T-helper 1 cell (primary cell): ENCODE measurements around the gene JPH4.

ENCODE experiments used
- DNase-seq, 5 donors: peaks; one replicate each; pipeline ENCODE4 v3.0.0-alpha.2; 2012 to 2020

Gene JPH4

DNA sequence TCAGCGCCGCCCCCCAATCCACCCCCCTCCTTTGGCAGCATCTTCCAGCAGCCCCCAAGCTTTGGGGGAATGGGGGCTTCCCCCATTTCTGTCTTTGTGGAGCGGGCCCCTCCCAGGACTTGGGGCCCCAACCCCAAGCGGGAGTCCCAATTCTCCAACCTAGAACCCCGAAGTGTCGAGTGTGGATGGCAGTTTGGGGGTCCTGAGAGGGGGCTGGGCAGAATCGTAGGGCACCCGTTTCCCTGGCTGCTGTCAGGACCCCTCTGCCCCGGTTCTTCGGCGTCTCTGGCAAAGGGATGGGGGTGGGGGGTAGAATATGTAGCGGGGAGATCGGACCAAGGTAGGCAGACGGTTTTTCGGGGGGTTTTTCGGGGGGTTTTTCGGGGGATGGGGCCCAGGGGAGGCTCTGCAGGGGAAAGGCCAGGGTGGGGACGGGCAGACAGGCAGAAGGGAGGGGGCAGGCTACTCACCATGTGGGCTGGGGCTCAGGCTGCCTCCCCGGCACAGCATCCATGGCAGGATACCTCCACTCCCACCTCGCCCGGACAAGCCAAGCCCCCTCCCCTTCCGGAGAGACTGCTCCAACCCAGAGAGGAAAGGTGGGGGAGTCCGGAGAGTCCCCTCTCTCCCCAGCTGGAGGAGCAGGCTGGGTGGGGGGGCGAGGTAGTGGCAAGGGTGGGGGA, 739 bp downstream of the JPH4 start:
- no peak for DNase-seq

DNA sequence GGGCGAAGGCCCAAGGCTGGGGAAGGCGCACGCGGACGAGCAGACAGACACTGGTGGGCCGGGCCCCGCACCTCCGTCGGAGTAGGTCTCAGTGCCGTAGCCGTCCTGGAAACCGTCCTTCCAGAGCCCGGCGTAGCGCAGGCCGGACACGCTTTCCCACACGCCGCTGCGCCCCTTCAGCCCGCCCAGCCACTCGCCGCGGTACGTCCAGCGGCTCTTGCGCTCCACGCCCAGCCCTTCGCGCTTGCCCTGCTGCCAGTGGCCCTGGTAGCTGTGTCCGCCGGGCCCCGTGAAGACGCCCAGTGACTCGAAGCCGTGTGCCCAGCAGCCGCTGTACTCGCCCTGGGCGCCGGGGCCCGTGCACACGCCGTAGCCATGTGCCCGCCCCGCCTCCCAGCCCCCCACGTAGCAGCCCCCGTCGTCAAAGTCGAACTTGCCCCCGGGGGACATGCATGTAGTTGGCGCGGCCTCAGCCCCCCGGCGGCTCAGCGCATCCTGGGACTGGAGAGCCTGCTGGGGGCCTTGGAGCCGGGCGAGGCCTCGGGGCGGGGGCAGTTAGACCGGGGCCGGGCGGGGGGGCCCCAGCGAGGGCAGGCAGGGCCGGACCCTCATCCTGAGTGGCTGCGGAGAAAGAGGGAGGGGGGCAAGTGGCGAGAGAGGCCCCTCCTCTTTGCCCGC, 1.4 kb downstream of the JPH4 start:
- no peak for DNase-seq

DNA sequence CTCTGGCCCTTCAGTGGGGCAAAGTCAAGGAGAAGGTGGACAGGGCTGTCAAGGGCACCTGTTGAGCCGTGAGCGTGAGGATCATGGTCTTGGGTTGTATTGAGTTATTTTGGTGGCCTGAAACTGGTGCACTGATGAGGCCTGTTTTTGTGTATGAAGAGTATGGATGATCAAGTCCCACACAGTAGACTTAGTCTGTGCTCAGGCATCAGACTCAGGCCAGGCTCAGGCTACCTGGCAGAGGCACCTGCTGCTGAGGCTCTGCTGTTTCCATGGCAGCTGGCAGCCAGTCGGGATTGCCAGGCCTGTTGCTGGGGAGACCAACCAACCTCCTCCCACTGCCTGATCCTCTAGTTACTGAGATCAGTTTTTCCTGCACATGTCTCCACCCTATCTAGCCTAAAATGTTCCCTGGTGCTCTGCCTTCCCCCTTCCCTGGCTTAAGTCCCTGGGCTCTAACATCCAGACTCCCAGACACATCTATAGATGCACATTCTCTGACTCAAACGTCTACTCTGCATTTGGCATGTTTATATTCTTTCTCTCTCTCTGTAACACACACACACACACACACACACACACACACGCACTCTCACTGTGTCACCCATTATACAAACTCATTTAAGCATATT, 5.1 kb downstream of the JPH4 start:
- DNase-seq: no peak

DNA sequence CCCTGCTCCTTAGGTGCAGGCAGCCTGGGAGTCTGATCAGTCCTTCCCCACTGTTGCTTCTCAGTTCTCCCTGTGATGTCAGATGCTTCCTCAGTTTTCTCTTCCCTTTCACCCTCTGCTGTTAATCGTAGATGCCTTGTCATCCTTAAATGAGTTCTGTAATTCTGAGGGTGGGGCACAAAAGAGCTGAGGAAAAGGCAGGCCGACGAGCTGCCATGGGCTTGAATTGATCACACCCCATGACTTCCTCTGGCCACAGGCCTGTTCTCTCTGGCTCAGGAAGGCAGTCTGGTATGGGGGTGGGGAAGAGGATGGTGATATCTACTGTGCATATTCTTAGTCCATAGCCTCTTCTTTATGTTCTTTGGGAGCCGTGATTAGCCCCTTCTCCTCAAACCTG, 5.8 kb downstream of the JPH4 start:
- DNase-seq: no peak

DNA sequence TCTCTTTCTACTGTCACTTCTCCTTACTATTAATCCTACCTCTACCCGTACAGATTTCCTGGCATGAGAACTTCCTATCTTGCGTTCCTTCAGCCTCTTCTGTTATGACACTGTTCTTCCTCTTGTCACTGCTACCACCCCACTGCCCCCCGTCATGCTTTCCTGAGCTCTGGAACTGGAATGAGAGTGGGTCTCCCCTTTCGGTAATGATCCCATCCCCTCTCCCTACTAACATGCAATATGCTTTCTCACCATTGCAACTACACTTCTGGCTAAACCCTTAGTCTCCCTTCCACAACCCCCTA, 6.1 kb downstream of the JPH4 start:
- no peak for DNase-seq

DNA sequence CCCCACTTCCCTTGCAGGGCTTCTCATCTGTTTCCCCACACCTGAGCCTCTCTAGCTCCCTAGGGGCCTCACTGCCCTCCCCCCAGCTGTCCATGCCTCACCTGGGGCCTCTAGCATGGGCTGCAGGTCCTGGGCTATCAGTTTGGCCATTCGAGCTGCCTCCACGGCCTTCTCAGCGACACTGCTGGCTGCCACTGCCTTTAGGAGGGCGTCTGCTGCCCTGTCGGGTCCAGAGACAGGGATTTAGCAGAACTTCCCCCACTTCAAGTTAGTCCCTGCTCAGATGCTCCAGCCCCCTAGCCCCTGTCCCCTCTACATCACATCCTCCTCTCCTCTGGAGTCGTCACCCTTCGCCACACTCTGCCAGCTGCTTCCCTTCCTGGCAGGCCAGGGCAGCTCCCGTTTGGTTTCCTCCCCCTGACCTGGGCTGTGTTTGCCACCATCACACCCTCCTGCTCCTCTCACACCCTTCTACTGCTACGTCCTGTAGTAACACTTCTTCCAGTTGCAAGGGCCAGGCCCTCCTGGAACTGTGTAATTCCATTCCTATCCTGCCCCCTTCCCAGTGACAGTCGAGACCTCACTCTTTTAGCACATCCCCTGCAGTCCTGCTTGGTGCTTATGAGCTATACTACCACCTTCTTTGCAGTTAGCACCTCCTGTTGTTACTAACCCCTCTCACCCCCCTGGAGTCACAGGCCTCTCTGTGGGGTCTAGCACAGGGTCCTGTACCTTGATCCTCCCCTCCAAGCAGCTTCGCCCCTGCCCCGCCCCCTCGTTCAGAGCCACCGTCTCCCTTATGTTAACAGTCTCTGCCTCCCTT, 6.7 kb downstream of the JPH4 start:
- DNase-seq: no peak

DNA sequence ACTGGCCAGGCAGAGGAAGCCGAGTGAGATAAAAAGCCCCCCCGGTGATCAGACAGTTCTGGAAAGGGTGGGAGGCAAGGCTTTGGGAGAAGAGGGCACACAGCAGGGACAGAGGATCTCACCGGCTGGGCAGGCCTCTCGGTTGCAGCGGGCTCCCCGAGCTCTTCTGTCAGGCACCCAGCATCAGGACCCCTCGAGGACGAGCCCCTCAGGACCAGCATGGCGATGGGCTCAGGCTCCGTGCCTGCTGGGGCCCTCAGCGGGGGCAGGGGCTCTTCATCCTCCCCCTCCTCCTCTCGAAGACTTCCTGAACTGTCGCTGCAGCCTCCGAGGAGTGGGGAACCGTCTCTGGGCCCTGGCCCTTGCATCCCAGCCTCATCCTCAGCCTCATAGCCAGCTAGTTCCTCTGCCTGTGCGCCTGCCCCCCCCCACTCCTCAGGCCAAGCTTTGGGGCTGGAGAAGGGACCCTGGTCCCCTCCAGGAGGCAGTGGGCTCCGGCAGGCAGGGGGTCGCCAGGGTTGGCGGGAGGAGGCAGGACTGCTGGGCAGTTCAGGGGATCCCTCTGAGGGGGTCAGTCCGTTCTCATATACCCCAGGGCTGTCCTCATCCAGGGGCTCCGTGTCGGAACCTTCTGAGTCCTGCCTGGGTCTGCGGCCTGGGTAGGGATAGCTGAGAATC, 7.6 kb downstream of the JPH4 start:
- no peak for DNase-seq

DNA sequence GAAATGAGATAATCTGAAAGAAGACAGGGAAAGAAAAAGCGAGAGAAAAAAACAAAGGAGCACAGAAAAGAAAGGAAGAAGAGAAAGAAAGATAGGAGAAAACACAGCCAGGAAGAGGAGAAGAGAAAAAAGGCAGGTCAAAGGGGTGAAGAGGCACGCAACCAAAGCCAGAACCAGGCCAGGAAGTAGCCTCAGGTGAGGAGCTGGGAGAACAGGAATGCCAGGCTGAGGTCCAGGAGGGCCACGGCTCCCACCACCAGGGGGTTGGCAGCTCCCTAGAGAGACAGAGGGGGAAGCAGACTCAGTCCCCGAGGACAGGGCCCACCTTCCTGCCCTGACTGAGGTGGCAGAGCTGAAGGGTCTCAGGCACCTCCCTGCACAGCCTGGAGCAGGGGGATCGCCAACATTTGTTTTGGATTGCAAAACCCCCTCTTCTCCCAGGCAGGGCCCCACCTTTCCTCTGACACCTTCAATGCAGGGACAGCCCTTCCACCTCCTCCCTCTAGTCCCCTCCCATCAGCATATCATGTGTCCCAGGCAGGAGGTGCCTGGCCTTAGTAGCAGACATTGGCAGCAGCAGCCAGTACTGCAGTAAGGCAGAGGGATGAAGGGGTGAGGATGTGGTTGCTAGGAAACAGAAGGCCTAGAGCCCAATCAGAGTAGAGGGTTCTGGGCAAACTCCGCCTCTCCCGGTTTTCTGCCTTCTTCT, 9.0 kb downstream of the JPH4 start:
- DNase-seq: no peak

DNA sequence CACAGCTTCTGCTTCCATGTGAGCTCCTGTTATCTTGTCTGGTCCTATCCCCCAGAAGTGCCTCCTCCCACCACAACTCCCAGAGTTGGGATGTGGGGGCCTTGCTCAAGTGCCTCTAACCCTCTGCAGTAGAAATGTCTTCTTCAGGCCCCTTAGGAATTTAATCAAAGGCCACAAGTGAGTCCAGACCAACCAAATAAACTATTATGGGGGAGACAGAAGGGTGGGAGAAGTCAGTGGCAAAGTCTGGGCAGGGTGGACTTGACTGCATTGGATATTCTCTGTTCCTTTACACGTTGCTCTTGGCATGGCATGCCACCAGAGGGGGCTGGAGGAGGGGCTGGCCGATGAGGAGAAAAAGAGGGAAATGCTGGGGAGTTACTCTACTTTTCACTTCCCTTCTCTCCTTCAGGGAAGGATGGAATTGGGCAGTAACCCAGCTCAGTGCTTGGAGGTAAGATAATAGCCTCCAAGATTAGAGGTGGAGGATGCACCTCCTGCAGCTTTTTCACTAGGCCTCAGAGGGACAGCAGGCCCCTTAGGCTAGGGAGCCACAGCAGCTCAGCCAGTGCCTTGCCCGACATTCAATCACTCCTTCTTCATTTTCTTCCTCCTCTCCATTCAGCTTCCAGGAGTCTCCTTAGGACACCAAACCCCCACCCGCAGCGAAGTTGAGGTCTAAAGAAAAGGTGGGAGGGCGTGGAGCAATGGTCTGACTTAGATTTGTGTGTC, 9.8 kb downstream of the JPH4 start:
- DNase-seq: no peak

DNA sequence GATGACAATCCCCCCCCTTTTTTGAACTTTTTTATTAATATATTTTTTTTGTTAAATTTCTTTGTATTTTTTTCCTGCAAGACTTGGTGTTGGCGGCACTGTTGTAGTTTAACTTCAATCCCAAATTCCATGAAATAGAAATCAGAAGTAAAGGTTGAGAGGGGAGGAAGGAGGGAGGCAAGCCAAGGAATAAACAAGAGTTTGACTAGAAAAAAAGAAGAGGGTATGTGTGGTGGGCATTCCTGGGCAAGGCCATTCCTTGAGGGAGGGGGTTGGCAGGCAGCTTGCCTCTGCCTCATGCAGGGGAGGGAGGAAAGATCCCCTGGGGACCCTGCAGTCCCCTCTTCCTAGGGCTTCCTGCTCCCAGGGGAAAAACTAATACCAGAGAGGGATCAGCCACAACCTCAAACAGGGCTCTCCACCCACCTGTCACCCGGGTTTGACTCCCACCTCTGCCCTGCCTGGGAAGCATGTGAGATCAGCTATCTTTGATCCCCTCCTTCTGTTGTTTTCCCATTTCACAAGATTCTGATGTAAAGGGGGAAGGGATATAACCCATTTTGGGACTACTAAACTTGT, 10.5 kb downstream of the JPH4 start:
- no peak for DNase-seq

DNA sequence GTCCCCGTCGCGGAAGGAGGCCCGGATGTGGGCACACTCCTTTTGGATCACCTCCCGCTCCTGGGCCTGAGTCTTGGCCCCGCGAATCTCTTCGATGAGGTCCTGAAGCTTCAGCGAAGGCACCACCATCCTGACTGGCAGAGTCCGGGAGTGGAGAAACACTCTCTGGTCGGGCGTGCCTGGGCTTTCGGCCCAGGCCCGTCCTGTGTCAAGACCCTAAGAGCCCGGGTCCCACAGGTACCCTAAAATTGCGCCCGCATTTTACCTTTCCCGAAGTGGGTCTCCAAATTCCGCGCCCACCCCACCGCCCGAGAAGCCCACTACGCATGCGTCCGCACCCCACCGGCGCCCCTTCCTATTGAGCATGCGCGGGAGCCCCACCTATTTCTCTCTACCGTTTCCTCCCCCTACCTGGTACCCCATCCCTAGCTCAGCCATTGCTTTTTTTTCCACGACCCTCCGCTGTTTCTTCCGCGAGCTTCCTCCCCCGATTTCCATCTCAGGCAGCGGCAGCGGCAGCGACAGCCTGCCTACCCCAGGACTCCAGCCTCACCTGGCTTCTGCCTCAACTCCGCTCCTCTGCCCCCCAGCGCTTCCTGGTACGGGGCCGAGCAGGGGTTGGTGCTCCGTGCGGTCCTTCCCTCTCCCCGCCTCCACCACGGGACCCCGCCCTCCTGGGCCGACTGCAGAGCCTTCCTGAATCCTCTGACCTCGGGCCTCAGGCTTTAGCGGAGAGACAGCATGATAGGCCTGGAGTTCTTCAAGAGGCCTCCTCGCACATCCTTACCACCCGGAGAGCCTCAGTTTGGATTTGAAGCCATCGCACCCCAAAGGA, 11.2 kb downstream of the JPH4 start, which contains the start of gene AP1G2:
Gene AP1G2 (minus strand): TSS at position 606 of the 835 bp plus-strand sequence. CDS start 477 bp downstream, at position 129.
- peak; percentile 71 to 90 (median 78) for DNase-seq

DNA sequence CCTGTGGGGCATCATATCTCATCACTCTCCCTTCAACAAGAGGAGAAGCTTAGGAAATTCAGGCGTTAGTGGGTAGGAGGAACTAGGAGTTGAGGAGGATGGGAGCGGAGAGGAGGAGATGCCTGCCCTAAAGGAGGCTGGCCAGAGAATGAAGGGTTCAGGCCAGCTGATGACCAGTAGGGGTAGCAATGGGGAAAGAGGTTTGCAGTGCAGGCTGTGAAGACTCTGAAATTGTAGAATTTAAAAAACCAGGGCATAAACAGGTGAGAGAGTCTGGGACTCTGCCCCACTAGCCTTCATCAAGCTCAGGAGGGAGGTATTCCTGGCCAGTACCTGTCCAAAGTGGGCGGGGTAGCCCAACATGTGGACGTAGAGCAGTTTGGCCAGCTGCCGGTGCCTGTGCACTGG, 11.8 kb downstream of the JPH4 start:
- DNase-seq: no peak

DNA sequence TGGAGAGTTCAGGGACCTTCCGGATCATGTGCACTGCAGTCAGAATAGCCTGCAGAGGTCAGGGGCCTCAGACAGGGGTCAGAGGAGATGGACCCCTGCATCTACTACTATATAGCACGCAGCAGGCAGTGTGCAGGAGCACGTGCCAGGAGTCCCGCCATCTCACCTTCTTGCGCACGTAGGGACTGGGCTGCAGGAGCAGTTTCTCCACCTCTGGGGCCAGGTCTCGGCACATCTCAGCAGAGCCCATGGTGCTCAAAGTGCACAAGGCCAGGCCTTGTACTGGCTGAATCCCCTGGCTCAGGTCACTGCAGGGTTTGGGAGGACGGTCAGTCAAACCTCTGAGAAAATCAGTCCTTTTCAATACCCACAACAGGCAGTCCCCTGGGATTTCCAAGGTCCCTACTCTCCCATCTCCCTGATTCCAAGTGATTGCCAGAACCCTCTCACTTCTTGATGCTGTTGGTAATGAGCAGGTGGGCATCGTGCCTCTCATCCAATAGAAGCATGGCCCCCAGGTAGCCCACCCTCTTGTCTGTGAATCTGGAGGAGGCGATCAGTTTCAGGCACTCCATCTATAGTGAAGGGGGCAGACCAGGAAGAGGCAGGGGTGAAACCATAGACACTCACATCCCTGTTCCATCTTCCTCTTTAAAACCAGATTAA, 12.3 kb downstream of the JPH4 start:
- no peak for DNase-seq

DNA sequence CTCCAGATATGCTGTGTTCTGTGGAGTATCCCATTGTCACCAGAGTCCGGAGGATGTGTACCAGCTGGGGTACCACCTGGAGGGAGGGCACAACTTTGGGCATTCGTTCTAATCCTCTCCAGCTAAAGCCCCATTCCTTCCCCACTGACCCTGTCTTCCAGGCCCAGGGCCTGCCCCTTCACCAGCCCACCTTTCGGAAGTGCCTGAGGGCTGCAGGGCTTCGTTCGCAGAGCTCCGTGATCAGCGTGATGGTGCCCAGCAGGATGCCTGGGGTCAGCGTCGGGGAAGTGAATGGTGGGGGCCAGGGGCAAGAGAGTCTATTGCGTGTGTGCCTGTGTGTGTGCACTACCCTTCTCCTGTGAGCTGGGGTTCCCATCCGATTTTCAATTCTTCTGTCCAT, 13.0 kb downstream of the JPH4 start:
- no peak for DNase-seq

DNA sequence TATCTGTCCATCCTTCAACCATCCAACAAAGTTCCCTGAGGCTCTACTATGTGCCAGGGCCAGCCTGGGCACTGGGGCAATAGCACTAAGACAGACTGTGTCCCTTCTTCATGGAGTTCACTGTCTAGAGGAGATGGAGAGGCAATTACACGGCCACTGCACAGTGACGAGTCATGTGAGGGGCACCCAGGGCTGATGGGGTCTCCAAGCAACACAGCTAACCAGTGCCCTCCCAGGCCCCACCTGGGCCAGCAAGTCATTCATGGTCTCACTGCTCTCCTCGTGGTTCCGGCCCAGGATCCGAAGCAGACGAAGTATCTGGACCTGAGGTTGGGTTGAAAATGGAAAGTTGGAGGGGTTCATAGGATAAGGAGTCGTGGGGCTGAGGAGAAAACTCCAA, 13.7 kb downstream of the JPH4 start:
- no peak for DNase-seq

DNA sequence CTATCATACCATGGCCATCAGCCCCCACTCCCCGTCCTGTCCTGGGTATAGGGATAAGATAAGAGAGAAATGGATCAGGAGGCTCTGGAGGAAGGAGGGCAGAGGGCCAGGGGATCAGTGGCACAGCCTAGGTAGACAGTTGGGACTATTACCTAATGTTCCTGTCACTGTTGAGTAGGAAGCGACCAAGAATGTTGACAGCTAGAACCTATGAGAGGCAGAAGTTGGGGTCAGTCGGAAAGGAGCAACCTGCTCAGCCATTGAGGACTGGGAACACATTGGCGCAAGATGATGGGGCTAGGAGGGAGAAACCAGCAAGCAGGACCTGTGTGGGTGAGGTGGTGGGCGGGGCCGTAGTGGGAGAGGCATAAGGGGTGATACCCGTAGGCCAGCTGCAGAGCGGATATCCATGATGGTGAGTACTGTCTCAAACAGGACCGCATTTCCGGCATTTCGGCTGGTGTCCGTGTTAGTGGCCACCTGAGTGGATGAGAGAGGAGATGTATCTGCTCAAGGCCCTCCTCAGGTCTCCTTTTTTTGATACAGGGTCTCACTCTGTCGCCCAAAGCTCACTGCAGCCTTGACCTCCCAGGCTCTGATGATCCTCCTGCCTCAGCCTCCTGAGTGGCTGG, 14.3 kb downstream of the JPH4 start:
- DNase-seq: no peak

DNA sequence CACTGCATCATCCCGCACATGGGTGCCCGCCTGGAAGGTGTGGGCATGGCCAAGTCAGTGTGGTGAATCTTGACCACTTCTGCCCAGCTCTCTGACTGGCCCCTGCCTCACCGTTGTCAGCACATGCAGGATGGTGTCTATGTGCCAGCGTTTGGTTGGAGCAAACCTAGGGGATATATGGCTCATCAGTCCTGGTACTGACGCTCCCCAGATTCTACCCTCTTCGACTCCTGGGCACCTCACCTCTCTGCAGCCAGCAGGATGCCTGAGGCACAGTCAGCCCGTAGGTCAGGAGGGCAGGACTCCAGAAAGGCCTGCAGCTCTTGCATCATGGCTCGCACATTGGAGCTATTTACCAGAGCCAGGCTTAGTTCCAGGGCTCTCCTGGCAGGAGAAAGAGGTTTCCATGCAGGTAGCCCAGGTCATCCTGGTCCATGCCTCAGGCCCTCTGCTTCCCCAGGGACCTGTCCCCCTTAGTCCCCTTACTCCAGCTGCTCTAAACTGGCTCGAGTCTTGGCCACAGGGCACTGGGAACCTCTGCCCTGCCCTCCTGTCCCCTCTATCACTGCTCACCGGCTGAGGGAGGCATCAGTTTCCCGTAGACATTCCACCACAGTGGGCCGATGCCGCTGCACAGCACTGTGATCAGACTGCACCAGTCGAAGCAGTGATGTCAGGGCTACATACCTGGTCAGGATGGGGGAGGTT, 15.0 kb downstream of the JPH4 start:
- DNase-seq: no peak

DNA sequence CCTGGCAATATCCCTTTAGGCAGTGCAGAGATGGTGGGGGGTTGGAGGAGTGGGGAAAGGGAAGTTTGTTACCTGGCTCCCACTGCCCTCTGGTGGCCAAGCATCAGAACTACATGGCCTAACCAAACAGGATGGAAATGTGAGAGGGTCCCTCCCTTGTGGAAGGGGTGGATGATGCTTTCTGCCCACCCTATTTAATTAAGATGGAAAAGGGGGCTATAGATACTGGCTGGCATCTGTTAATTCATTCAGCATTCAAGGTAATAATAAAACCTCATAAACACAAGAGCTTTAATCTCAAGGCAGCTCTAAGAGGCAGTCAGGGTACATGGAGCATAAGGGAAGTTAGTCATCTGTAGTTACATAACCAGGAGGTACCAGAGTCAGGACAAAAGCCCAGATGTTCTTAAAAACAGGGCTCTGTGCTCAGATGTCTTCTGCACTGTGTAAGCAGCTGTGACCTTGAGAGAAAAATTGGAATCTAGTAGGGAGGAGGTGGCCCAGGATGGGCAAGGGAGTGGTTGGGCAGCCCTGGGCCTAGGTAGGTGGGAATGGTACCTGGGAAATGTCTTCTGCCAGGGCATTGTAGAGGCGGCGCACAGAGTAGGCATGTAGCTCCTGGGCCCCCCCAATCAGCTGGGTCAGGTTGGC, 15.6 kb downstream of the JPH4 start:
- peak in 4 of 5 donors; percentile 34 to 54 (median 38) for DNase-seq
